GM12875 (cell line): ENCODE results near the gene TMEM266.

Experiments used
- H3K4me3 ChIP-seq: one replicate; pipeline ENCODE4 v1.5.1; 2011; ENCODE audit warnings: low read depth, low read length, control low read depth
- TF ChIP-seq, protein P1 (sequence below): IDR thresholded peaks from 2 replicates; pipeline ENCODE4 v1.5.1; 2011; ENCODE audit warnings: low read depth, mild to moderate bottlenecking, control low read depth, inconsistent platforms, low read length, moderate library complexity, borderline replicate concordance; ENCODE audit not compliant: insufficient read depth

Gene TMEM266

GRCh38 chr15:76152197-76152596 is 92.4 kb downstream of the TMEM266 start:
- no peak overlapping the region for H3K4me3 ChIP-seq
- TF ChIP-seq, protein P1, sequence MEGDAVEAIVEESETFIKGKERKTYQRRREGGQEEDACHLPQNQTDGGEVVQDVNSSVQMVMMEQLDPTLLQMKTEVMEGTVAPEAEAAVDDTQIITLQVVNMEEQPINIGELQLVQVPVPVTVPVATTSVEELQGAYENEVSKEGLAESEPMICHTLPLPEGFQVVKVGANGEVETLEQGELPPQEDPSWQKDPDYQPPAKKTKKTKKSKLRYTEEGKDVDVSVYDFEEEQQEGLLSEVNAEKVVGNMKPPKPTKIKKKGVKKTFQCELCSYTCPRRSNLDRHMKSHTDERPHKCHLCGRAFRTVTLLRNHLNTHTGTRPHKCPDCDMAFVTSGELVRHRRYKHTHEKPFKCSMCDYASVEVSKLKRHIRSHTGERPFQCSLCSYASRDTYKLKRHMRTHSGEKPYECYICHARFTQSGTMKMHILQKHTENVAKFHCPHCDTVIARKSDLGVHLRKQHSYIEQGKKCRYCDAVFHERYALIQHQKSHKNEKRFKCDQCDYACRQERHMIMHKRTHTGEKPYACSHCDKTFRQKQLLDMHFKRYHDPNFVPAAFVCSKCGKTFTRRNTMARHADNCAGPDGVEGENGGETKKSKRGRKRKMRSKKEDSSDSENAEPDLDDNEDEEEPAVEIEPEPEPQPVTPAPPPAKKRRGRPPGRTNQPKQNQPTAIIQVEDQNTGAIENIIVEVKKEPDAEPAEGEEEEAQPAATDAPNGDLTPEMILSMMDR: no peak

DNA sequence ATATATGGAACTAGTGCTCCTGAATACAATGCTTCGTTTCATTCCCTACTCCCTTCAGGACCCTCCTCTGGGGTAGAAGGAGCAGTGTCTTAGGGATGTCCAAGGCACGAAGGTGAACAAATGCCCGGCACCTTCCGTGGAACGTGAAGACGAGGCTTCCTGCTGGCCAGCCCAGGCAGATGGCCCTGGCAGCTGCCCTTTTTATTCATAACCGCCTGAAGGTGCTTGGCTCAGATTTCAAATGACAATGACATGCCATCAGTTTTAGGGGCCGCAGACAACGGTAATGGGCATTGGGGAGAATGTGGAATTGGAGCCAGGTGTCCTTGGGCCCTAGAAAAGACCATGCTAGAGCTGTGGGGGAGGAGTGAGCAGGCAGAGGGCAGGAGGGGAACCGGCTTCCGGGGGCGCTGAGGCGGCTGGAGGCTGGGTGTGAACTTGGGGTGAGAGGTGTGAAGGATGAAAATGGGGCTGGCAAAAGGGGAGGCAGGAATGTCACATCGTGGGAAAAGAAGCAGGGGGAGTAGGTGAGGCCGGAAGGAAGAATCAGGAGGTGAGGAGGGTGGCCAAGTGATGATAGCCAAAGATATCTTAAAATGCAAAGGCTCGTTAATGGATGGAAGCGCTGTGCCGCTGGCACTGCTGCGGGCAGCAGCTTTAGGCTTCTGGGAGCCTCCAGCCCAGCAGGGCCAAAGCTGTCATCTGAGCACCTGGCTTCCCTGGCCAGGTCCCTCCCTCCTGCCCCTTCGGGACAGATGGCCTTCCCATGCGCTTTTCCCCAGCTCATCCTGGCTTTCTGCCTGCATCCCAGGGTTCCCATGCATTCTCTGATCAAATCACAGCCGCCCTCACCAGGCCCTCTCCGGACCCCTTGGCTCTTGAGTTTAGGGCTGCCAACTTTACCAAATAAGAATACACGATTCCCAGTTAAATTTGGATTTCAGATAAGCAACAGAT is 93.7 kb downstream of the TMEM266 start:
- TF ChIP-seq, protein P1: no peak
- no peak overlapping the region for H3K4me3 ChIP-seq

DNA sequence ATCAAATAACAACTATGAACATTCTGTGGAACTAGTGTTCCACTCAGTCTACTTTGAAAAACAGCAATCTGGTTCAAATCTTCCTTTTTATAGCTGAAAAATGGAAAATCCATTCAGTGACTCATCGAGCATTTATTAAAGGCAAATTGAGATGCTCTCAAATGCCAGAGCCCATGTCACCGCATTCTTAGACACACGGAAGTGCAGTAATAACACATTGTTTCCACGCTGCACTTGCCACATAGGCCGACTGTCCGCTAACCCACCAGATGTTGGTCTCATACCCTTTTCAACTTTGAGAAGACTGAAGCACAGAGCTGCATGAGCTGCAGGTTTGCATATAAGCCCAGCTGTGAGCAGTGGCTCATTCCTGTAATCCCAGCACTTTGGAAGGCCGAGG is 95.9 kb downstream of the TMEM266 start:
- no peak overlapping the region for H3K4me3 ChIP-seq
- TF ChIP-seq, protein P1: no peak

- TF ChIP-seq, protein P1: no peak
- no peak overlapping the region for H3K4me3 ChIP-seq
Measured at GRCh38 chr15:76158226-76158625, 98.4 kb downstream of the TMEM266 start.

DNA sequence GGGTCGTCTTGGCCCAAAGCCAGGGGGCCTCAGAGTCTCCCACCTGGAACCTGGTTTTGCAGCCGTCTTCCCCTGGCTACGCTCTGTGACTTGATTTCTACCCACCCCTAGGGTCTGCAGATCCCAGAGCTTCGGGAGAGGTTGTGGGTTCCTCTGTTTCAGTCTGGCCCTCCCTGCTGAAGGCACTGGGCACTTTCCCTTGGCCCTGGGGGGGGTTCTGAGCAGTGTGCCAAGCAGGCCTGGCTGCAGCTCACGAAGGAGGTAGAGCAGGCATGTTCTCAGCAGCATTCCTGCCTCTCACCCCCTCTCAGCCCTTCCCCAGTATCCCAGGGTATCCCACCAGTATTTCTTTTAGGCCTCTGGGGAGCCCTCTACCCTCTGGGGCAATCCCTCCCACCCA is 99.0 kb downstream of the TMEM266 start:
- no peak overlapping the region for H3K4me3 ChIP-seq
- TF ChIP-seq, protein P1: no peak

GRCh38 chr15:76159282-76159681 is 99.5 kb downstream of the TMEM266 start:
- H3K4me3 ChIP-seq: no peak overlapping the region
- TF ChIP-seq, protein P1: no peak

- no peak overlapping the region for H3K4me3 ChIP-seq
- TF ChIP-seq, protein P1: no peak
Measured at GRCh38 chr15:76160426-76161152, 100.8 kb downstream of the TMEM266 start.
